GM19035 (cell line): Measurements from ENCODE around the gene ZFAND2B.
"Not testable (repeated sequence)": the region's sequence is repeated elsewhere in the genome, so short reads cannot be mapped to it uniquely, and the experiment has no call there.

ENCODE experiments used
- ATAC-seq: cut with Tn5 transposase; IDR thresholded peaks from one replicate; pipeline ENCODE4 v1.9.1; 2021; ENCODE audit not compliant: unreplicated experiment

ZFAND2B gene

GRCh38 chr2:219175928-219176817 lies 30.4 kb upstream of the ZFAND2B start:
- ATAC-seq = peak; percentile 24

- peak; percentile 61 for ATAC-seq
Measured at GRCh38 chr2:219176818-219177551, 29.6 kb upstream of the ZFAND2B start, which contains the start of gene CNPPD1. CNPPD1 (minus strand) TSS chr2:219176925; CDS start chr2:219176828, 97 bp downstream.

- peak; percentile 45 for ATAC-seq
Measured at GRCh38 chr2:219177552-219178376, 28.8 kb upstream of the ZFAND2B start, which contains the start of gene RETREG2. RETREG2 (plus strand) TSS chr2:219178275; CDS start chr2:219178353, 78 bp downstream.

- peak; percentile 17 for ATAC-seq
Measured at GRCh38 chr2:219178377-219179175, 28.0 kb upstream of the ZFAND2B start.

GRCh38 chr2:219179601-219180465 lies 26.7 kb upstream of the ZFAND2B start:
- ATAC-seq = no peak

GRCh38 chr2:219180961-219181360 lies 25.6 kb upstream of the ZFAND2B start:
- no peak for ATAC-seq

- no peak for ATAC-seq
Measured at GRCh38 chr2:219181531-219181930, 25.1 kb upstream of the ZFAND2B start.

- ATAC-seq = no peak
Measured at GRCh38 chr2:219182331-219183150, 24.0 kb upstream of the ZFAND2B start.

- ATAC-seq = no peak
Measured at GRCh38 chr2:219183151-219183772, 23.3 kb upstream of the ZFAND2B start.

GRCh38 chr2:219184121-219184520 lies 22.5 kb upstream of the ZFAND2B start:
- ATAC-seq = no peak

GRCh38 chr2:219186754-219187456 lies 19.7 kb upstream of the ZFAND2B start:
- ATAC-seq = no peak

- no peak for ATAC-seq
Measured at GRCh38 chr2:219197388-219197787, 9.2 kb upstream of the ZFAND2B start.

- ATAC-seq = no peak
Measured at GRCh38 chr2:219198974-219199373, 7.6 kb upstream of the ZFAND2B start.

- no peak for ATAC-seq
Measured at GRCh38 chr2:219199470-219200211, 6.9 kb upstream of the ZFAND2B start.

- not testable (repeated sequence) for ATAC-seq
Measured at GRCh38 chr2:219200502-219201326, 5.9 kb upstream of the ZFAND2B start.

GRCh38 chr2:219201331-219201730 lies 5.3 kb upstream of the ZFAND2B start:
- not testable (repeated sequence) for ATAC-seq
